HEK293 (cell line): ENCODE measurements around the gene COQ10B.

Source experiments
- EGR2 ChIP-seq: fragments of 450-650 bp; formaldehyde crosslinking; IDR thresholded peaks from 2 replicates; pipeline ENCODE4 v1.5.1; 2016; ENCODE audit warnings: low read depth, missing biosample characterization, missing genetic modification characterization
- GLIS2 ChIP-seq: fragments of 450-650 bp; formaldehyde crosslinking; IDR thresholded peaks from 2 replicates; pipeline ENCODE4 v1.5.1; 2016; ENCODE audit warnings: missing biosample characterization, missing genetic modification characterization
- KLF16 ChIP-seq: fragments of 450-650 bp; formaldehyde crosslinking; IDR thresholded peaks from 2 replicates; pipeline ENCODE4 v1.5.1; 2017; ENCODE audit warnings: missing biosample characterization, missing genetic modification characterization
- RBAK ChIP-seq: fragments of 450-650 bp; formaldehyde crosslinking; IDR thresholded peaks from 2 replicates; pipeline ENCODE4 v1.5.1; 2016; ENCODE audit warnings: missing biosample characterization, missing genetic modification characterization
- SCRT2 ChIP-seq: fragments of 450-650 bp; formaldehyde crosslinking; IDR thresholded peaks from 2 replicates; pipeline ENCODE4 v1.5.1; 2016; ENCODE audit warnings: missing biosample characterization, missing genetic modification characterization
- TCF7L2 ChIP-seq: IDR thresholded peaks from 2 replicates; pipeline ENCODE4 v1.6.1; 2011; ENCODE audit warnings: low read depth, mild to moderate bottlenecking, inconsistent platforms, low read length, moderate library complexity, borderline replicate concordance
- ZBTB1 ChIP-seq: fragments of 450-650 bp; formaldehyde crosslinking; IDR thresholded peaks from 2 replicates; pipeline ENCODE4 v1.5.1; 2016; ENCODE audit warnings: missing biosample characterization, missing genetic modification characterization
- ZNF24 ChIP-seq: fragments of 450-650 bp; formaldehyde crosslinking; IDR thresholded peaks from 2 replicates; pipeline ENCODE4 v1.5.1; 2016; ENCODE audit warnings: missing biosample characterization, missing genetic modification characterization
- ZNF596 ChIP-seq: fragments of 450-650 bp; IDR thresholded peaks from 2 replicates; pipeline ENCODE4 v1.5.0; 2018; ENCODE audit warnings: missing biosample characterization, mild to moderate bottlenecking, missing genetic modification characterization, moderate library complexity
- TF ChIP-seq, protein P1 (sequence below): fragments of 450-650 bp; formaldehyde crosslinking; IDR thresholded peaks from 2 replicates; pipeline ENCODE4 v1.5.1; 2016; ENCODE audit warnings: missing biosample characterization, missing genetic modification characterization
- TF ChIP-seq, protein P2 (sequence below): fragments of 450-650 bp; formaldehyde crosslinking; IDR thresholded peaks from 2 replicates; pipeline ENCODE4 v1.5.1; 2016; ENCODE audit warnings: missing biosample characterization, missing genetic modification characterization
- TF ChIP-seq, protein P3 (sequence below): fragments of 450-650 bp; formaldehyde crosslinking; IDR thresholded peaks from 2 replicates; pipeline ENCODE4 v1.5.1; 2016; ENCODE audit warnings: missing biosample characterization, missing genetic modification characterization
- TF ChIP-seq, protein P4 (sequence below): fragments of 450-650 bp; formaldehyde crosslinking; IDR thresholded peaks from 2 replicates; pipeline ENCODE4 v1.5.1; 2016; ENCODE audit warnings: missing biosample characterization, missing genetic modification characterization
- TF ChIP-seq, protein P5 (sequence below): fragments of 450-650 bp; formaldehyde crosslinking; IDR thresholded peaks from 2 replicates; pipeline ENCODE4 v1.5.1; 2017; ENCODE audit warnings: missing biosample characterization, missing genetic modification characterization

DNA sequence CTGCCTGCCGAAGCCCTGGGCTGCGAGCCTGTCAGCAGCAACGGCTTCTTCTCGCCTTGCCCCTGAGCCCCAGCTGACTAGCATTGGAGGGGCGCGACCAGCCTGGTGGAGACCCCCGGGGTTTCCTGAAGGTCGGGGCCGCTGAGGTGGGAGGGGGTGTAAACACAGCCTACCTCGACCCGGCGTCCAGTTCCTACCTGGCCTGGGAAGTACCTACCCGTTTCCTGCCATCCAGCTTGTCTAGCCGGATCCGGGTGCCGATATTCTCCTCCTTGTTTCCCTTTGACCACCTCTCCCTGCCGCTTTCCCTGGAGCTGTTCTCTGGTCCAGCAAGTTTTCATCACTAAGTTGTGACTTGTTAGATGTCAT is 63.0 kb downstream of the COQ10B start:
- TF ChIP-seq, protein P1, sequence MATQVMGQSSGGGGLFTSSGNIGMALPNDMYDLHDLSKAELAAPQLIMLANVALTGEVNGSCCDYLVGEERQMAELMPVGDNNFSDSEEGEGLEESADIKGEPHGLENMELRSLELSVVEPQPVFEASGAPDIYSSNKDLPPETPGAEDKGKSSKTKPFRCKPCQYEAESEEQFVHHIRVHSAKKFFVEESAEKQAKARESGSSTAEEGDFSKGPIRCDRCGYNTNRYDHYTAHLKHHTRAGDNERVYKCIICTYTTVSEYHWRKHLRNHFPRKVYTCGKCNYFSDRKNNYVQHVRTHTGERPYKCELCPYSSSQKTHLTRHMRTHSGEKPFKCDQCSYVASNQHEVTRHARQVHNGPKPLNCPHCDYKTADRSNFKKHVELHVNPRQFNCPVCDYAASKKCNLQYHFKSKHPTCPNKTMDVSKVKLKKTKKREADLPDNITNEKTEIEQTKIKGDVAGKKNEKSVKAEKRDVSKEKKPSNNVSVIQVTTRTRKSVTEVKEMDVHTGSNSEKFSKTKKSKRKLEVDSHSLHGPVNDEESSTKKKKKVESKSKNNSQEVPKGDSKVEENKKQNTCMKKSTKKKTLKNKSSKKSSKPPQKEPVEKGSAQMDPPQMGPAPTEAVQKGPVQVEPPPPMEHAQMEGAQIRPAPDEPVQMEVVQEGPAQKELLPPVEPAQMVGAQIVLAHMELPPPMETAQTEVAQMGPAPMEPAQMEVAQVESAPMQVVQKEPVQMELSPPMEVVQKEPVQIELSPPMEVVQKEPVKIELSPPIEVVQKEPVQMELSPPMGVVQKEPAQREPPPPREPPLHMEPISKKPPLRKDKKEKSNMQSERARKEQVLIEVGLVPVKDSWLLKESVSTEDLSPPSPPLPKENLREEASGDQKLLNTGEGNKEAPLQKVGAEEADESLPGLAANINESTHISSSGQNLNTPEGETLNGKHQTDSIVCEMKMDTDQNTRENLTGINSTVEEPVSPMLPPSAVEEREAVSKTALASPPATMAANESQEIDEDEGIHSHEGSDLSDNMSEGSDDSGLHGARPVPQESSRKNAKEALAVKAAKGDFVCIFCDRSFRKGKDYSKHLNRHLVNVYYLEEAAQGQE (tag by site-specific recombination): peak; percentile 92
- TF ChIP-seq, protein P2, sequence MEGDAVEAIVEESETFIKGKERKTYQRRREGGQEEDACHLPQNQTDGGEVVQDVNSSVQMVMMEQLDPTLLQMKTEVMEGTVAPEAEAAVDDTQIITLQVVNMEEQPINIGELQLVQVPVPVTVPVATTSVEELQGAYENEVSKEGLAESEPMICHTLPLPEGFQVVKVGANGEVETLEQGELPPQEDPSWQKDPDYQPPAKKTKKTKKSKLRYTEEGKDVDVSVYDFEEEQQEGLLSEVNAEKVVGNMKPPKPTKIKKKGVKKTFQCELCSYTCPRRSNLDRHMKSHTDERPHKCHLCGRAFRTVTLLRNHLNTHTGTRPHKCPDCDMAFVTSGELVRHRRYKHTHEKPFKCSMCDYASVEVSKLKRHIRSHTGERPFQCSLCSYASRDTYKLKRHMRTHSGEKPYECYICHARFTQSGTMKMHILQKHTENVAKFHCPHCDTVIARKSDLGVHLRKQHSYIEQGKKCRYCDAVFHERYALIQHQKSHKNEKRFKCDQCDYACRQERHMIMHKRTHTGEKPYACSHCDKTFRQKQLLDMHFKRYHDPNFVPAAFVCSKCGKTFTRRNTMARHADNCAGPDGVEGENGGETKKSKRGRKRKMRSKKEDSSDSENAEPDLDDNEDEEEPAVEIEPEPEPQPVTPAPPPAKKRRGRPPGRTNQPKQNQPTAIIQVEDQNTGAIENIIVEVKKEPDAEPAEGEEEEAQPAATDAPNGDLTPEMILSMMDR (tag by site-specific recombination): no peak
- TF ChIP-seq, protein P3, sequence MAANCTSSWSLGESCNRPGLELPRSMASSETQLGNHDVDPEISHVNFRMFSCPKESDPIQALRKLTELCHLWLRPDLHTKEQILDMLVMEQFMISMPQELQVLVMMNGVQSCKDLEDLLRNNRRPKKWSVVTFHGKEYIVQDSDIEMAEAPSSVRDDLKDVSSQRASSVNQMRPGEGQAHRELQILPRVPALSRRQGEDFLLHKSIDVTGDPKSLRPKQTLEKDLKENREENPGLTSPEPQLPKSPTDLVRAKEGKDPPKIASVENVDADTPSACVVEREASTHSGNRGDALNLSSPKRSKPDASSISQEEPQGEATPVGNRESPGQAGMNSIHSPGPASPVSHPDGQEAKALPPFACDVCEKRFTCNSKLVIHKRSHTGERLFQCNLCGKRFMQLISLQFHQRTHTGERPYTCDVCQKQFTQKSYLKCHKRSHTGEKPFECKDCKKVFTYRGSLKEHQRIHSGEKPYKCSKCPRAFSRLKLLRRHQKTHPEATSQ (tag by site-specific recombination): no peak
- TF ChIP-seq, protein P4, sequence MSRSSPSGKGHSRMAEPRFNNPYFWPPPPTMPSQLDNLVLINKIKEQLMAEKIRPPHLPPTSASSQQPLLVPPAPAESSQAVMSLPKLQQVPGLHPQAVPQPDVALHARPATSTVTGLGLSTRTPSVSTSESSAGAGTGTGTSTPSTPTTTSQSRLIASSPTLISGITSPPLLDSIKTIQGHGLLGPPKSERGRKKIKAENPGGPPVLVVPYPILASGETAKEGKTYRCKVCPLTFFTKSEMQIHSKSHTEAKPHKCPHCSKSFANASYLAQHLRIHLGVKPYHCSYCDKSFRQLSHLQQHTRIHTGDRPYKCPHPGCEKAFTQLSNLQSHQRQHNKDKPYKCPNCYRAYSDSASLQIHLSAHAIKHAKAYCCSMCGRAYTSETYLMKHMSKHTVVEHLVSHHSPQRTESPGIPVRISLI: no peak
- TF ChIP-seq, protein P5, sequence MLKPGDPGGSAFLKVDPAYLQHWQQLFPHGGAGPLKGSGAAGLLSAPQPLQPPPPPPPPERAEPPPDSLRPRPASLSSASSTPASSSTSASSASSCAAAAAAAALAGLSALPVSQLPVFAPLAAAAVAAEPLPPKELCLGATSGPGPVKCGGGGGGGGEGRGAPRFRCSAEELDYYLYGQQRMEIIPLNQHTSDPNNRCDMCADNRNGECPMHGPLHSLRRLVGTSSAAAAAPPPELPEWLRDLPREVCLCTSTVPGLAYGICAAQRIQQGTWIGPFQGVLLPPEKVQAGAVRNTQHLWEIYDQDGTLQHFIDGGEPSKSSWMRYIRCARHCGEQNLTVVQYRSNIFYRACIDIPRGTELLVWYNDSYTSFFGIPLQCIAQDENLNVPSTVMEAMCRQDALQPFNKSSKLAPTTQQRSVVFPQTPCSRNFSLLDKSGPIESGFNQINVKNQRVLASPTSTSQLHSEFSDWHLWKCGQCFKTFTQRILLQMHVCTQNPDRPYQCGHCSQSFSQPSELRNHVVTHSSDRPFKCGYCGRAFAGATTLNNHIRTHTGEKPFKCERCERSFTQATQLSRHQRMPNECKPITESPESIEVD (tag by site-specific recombination): no peak
- TF ChIP-seq RBAK (tag by site-specific recombination) (no peak), ZNF24 (tag by site-specific recombination) (no peak), ZNF596 (tag by site-specific recombination) (no peak), TCF7L2 (no peak), EGR2 (tag by site-specific recombination) (no peak), GLIS2 (no peak), ZBTB1 (tag by site-specific recombination) (no peak), SCRT2 (tag by site-specific recombination) (no peak), KLF16 (no peak)
